Esophagus muscularis mucosa (tissue), 4 donors: ENCODE measurements around the gene CCDC63. TPM values are rescaled to one million over a fixed set of nuclear protein-coding genes. Genes with fewer than 3 reads are reported as not detected.

Experiments
- DNase-seq: peaks from one replicate; pipeline ENCODE4 v3.0.0-alpha.2; 2017; ENCODE audit errors: extremely low spot score
- H3K27ac ChIP-seq, 4 donors: fragments of 200-600 bp; sonication (generic); replicated peaks in 1 of 4; 1 replicate in 3 of 4; 2 replicates in 1 of 4; pipeline ENCODE4 v1.5.1; 2016 to 2019; ENCODE audit warnings: mild to moderate bottlenecking in 1 of 4
- H3K27me3 ChIP-seq, 4 donors: fragments of 200-600 bp; sonication (generic); one replicate each; pipeline versions ENCODE4 v1.5.1 to v1.6.0; 2016 to 2019
- H3K36me3 ChIP-seq, 4 donors: fragments of 200-600 bp; sonication (generic); one replicate each; pipeline ENCODE4 v1.5.1; 2016 to 2019
- H3K4me1 ChIP-seq, 4 donors: fragments of 200-600 bp; sonication (generic); one replicate each; pipeline ENCODE4 v1.5.1; 2016 to 2019
- H3K4me3 ChIP-seq, 4 donors: fragments of 200-600 bp; sonication (generic); 1 replicate in 2 of 4; 2 replicates in 2 of 4; pipeline ENCODE4 v1.5.1; 2016 to 2019; ENCODE audit warnings: mild to moderate bottlenecking in 4 of 4, moderate library complexity in 1 of 4
- H3K9me3 ChIP-seq, 4 donors: fragments of 200-600 bp; sonication (generic); 1 replicate in 3 of 4; 2 replicates in 1 of 4; pipeline ENCODE4 v1.5.1; 2016 to 2019
- CTCF ChIP-seq, 3 experiments: fragments of 200-600 bp in 2 of 3; fragments of 450-650 bp in 1 of 3; sonication (generic) in 2 of 3; IDR thresholded peaks; one replicate each; pipeline ENCODE4 v1.5.1; 2017 to 2019; ENCODE audit warnings: antibody characterized with exemption in 3 of 3, mild to moderate bottlenecking in 2 of 3, moderate library complexity in 1 of 3
- EP300 ChIP-seq: sonication (generic); formaldehyde crosslinking; IDR thresholded peaks from one replicate; pipeline ENCODE4 v1.6.1; 2017; ENCODE audit warnings: antibody characterized with exemption
- POLR2A ChIP-seq: fragments of 450-650 bp; IDR thresholded peaks from one replicate; pipeline ENCODE4 v1.6.1; 2017; ENCODE audit warnings: antibody characterized with exemption, moderate library complexity, mild to moderate bottlenecking, low read depth
- POLR2AphosphoS5 ChIP-seq, 2 donors: sonication (generic); formaldehyde crosslinking; IDR thresholded peaks; one replicate each; pipeline ENCODE4 v1.6.1; 2017; ENCODE audit warnings: antibody characterized with exemption in 2 of 2
- WGBS: methylation state at CpG from one replicate; pipeline ENCODE4 v1.1.5; 2018; 5-methylcytosine and 5-hydroxymethylcytosine counted together
- intact Hi-C: fragments of 100-400 bp; cut with DNase I; formaldehyde crosslinking; loops from one replicate; pipeline ENCODE4 v1.15.1; 2023
- total RNA-seq, 4 donors: library from RNA; depleted of rRNA; stranded (reverse); fragments of >200 nt; gene quantifications; one replicate each; pipeline versions ENCODE4 v1.1.0 to v1.2.1, GENCODE V29; 2016

CCDC63 gene
- total RNA-seq, 4 donors from 2014 or later: not detected

GRCh38 chr12:110937104-110937641 lies 90.4 kb downstream of the CCDC63 start:
- TF ChIP-seq CTCF (IDR thresholded peaks at IDR 0.05) (peak; percentile 86 to 96 (median 90)), POLR2A (no peak)
- Histone ChIP-seq H3K9me3 (no peaks in the 10 kb centered on the region), H3K27me3 (peaks cover 0 to 53% (median 0%) of the 10 kb centered on the region in 4 donors), H3K4me1 (peaks cover 7 to 22% (median 14%) of the 10 kb centered on the region in 4 donors), H3K36me3 (no peaks in the 10 kb centered on the region), H3K4me3 (no peak overlapping the region), H3K27ac (no peak overlapping the region)
- intact Hi-C loops: loop anchor here (5.0 kb wide), 2 partner anchors 360 to 375 kb away; no protein-coding TSS in a partner anchor
- no peak for DNase-seq
- 2% methylated on average over 21 of the region's 21 CpGs for WGBS

- H3K4me1 ChIP-seq: peaks cover 6 to 8% (median 7%) of the 10 kb centered on the region in 4 donors
Measured at GRCh38 chr12:110940296-110940695, 93.5 kb downstream of the CCDC63 start.

GRCh38 chr12:110940933-110941332 lies 94.1 kb downstream of the CCDC63 start:
- Histone ChIP-seq H3K27ac (no peak overlapping the region), H3K36me3 (no peaks in the 10 kb centered on the region), H3K4me3 (no peak overlapping the region), H3K4me1 (peaks cover 6 to 8% (median 7%) of the 10 kb centered on the region in 4 donors), H3K27me3 (peaks cover 0 to 40% (median 0%) of the 10 kb centered on the region in 4 donors), H3K9me3 (peaks cover 0 to 12% (median 9%) of the 10 kb centered on the region in 4 donors)
- DNase-seq: no peak
- intact Hi-C loops: no loop called here
- 80% methylated on average over 7 of the region's 7 CpGs for WGBS
- TF ChIP-seq CTCF (IDR thresholded peaks at IDR 0.05) (no peak), POLR2A (no peak), POLR2AphosphoS5 (IDR thresholded peaks at IDR 0.05) (no peak), EP300 (no peak)

More at GRCh38 chr12:110940296-110940695, 93.5 kb downstream of the CCDC63 start:
- TF ChIP-seq CTCF (IDR thresholded peaks at IDR 0.05) (no peak), EP300 (no peak), POLR2AphosphoS5 (IDR thresholded peaks at IDR 0.05) (no peak), POLR2A (no peak)
- Histone ChIP-seq H3K9me3 (peaks cover 0 to 7% (median 2%) of the 10 kb centered on the region in 4 donors), H3K27ac (no peak overlapping the region), H3K36me3 (no peaks in the 10 kb centered on the region), H3K4me3 (no peak overlapping the region), H3K27me3 (peaks cover 0 to 43% (median 0%) of the 10 kb centered on the region in 4 donors)
- intact Hi-C loops: no loop called here
- no peak for DNase-seq
- 100% methylated on average over 3 of the region's 4 CpGs for WGBS

- Histone ChIP-seq H3K27ac (no peak overlapping the region), H3K9me3 (peaks cover 0 to 17% (median 13%) of the 10 kb centered on the region in 4 donors), H3K27me3 (peaks cover 0 to 37% (median 0%) of the 10 kb centered on the region in 4 donors), H3K4me3 (no peak overlapping the region), H3K4me1 (peaks cover 6 to 8% (median 7%) of the 10 kb centered on the region in 4 donors), H3K36me3 (no peaks in the 10 kb centered on the region)
- TF ChIP-seq CTCF (IDR thresholded peaks at IDR 0.05) (no peak), EP300 (no peak), POLR2AphosphoS5 (IDR thresholded peaks at IDR 0.05) (no peak), POLR2A (no peak)
- intact Hi-C loops: no loop called here
- DNase-seq: no peak
- 85% methylated on average over 6 of the region's 6 CpGs for WGBS
Measured at GRCh38 chr12:110941391-110941790, 94.6 kb downstream of the CCDC63 start.

- 57% methylated on average over 2 of the region's 2 CpGs for WGBS
- Histone ChIP-seq H3K27me3 (peaks cover 0 to 22% (median 0%) of the 10 kb centered on the region in 4 donors), H3K9me3 (peaks cover 0 to 33% (median 25%) of the 10 kb centered on the region in 4 donors), H3K4me3 (no peak overlapping the region), H3K27ac (no peak overlapping the region), H3K4me1 (no peaks in the 10 kb centered on the region), H3K36me3 (no peaks in the 10 kb centered on the region)
- intact Hi-C loops: no loop called here
- TF ChIP-seq EP300: no peak
- DNase-seq: no peak
Measured at GRCh38 chr12:110943373-110943772, 96.6 kb downstream of the CCDC63 start.
